H1 (cell line): ENCODE measurements around the gene AK5. TPM values are rescaled to one million over a fixed set of nuclear protein-coding genes. Genes with fewer than 3 reads are reported as not detected.

Experiments used
- polyA plus RNA-seq, 7 experiments: library from polyadenylated mRNA; depleted of rRNA in 3 of 7; stranded (reverse) in 5 of 7; unstranded in 2 of 7; fragments of >200 nt in 5 of 7; fragments of 200-250 nt in 2 of 7; gene quantifications; 1 replicate in 5 of 7; 2 replicates in 1 of 7; 4 replicates in 1 of 7; pipeline versions ENCODE4 v1.2.1 to v1.2.3, GENCODE V29; 2011 to 2013; ENCODE audit warnings: missing spikeins in 2 of 7, mixed read lengths in 2 of 7
- total RNA-seq: library from RNA; stranded (reverse); fragmentation: NEBNext Ultra II Directional; extraction: Animal tissue kit (Norgen Biotek cat#: 25700); gene quantifications from 2 replicates; pipeline ENCODE4 v1.2.1, GENCODE V29; 2021
- TF ChIP-seq, protein P1 (sequence below): fragments of 300-600 bp; sonication (generic); IDR thresholded peaks from 2 replicates; pipeline ENCODE4 v1.7.1; 2012; ENCODE audit warnings: low read length, moderate library complexity, mild to moderate bottlenecking, inconsistent platforms; ENCODE audit not compliant: insufficient replicate concordance

Gene AK5
- total and polyA plus RNA-seq, 2 of the 8 experiments (the other 6 are each of a cell fraction or from before 2014, with no cell fraction given), result 2.0 to 7.1 TPM

GRCh38 chr1:77271852-77272580 lies 9.8 kb upstream of the AK5 start (continued):
- TF ChIP-seq, protein P1, sequence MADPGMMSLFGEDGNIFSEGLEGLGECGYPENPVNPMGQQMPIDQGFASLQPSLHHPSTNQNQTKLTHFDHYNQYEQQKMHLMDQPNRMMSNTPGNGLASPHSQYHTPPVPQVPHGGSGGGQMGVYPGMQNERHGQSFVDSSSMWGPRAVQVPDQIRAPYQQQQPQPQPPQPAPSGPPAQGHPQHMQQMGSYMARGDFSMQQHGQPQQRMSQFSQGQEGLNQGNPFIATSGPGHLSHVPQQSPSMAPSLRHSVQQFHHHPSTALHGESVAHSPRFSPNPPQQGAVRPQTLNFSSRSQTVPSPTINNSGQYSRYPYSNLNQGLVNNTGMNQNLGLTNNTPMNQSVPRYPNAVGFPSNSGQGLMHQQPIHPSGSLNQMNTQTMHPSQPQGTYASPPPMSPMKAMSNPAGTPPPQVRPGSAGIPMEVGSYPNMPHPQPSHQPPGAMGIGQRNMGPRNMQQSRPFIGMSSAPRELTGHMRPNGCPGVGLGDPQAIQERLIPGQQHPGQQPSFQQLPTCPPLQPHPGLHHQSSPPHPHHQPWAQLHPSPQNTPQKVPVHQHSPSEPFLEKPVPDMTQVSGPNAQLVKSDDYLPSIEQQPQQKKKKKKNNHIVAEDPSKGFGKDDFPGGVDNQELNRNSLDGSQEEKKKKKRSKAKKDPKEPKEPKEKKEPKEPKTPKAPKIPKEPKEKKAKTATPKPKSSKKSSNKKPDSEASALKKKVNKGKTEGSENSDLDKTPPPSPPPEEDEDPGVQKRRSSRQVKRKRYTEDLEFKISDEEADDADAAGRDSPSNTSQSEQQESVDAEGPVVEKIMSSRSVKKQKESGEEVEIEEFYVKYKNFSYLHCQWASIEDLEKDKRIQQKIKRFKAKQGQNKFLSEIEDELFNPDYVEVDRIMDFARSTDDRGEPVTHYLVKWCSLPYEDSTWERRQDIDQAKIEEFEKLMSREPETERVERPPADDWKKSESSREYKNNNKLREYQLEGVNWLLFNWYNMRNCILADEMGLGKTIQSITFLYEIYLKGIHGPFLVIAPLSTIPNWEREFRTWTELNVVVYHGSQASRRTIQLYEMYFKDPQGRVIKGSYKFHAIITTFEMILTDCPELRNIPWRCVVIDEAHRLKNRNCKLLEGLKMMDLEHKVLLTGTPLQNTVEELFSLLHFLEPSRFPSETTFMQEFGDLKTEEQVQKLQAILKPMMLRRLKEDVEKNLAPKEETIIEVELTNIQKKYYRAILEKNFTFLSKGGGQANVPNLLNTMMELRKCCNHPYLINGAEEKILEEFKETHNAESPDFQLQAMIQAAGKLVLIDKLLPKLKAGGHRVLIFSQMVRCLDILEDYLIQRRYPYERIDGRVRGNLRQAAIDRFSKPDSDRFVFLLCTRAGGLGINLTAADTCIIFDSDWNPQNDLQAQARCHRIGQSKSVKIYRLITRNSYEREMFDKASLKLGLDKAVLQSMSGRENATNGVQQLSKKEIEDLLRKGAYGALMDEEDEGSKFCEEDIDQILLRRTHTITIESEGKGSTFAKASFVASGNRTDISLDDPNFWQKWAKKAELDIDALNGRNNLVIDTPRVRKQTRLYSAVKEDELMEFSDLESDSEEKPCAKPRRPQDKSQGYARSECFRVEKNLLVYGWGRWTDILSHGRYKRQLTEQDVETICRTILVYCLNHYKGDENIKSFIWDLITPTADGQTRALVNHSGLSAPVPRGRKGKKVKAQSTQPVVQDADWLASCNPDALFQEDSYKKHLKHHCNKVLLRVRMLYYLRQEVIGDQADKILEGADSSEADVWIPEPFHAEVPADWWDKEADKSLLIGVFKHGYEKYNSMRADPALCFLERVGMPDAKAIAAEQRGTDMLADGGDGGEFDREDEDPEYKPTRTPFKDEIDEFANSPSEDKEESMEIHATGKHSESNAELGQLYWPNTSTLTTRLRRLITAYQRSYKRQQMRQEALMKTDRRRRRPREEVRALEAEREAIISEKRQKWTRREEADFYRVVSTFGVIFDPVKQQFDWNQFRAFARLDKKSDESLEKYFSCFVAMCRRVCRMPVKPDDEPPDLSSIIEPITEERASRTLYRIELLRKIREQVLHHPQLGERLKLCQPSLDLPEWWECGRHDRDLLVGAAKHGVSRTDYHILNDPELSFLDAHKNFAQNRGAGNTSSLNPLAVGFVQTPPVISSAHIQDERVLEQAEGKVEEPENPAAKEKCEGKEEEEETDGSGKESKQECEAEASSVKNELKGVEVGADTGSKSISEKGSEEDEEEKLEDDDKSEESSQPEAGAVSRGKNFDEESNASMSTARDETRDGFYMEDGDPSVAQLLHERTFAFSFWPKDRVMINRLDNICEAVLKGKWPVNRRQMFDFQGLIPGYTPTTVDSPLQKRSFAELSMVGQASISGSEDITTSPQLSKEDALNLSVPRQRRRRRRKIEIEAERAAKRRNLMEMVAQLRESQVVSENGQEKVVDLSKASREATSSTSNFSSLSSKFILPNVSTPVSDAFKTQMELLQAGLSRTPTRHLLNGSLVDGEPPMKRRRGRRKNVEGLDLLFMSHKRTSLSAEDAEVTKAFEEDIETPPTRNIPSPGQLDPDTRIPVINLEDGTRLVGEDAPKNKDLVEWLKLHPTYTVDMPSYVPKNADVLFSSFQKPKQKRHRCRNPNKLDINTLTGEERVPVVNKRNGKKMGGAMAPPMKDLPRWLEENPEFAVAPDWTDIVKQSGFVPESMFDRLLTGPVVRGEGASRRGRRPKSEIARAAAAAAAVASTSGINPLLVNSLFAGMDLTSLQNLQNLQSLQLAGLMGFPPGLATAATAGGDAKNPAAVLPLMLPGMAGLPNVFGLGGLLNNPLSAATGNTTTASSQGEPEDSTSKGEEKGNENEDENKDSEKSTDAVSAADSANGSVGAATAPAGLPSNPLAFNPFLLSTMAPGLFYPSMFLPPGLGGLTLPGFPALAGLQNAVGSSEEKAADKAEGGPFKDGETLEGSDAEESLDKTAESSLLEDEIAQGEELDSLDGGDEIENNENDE, result no peak
